BLaER1 treated with 17β-estradiol and CSF1 and Interleukin-3, amounts not matched to agents 10 nM and 100 nM (cell line): Measurements from ENCODE around the gene RHBDL3.

ENCODE experiments used
- H3K27ac ChIP-seq, 11 experiments: shearing (Covaris generic); formaldehyde crosslinking; 2 replicates each; pipeline ENCODE4 v1.8.1; 2022
- H3K27me3 ChIP-seq, 11 experiments: shearing (Covaris generic); formaldehyde crosslinking; 2 replicates each; pipeline ENCODE4 v1.8.1; 2022
- H3K36me3 ChIP-seq, 11 experiments: shearing (Covaris generic); formaldehyde crosslinking; 2 replicates each; pipeline ENCODE4 v1.8.1; 2022
- H3K4me1 ChIP-seq, 10 experiments: shearing (Covaris generic); formaldehyde crosslinking; 2 replicates each; pipeline ENCODE4 v1.8.1; 2022
- H3K4me2 ChIP-seq, 11 experiments: shearing (Covaris generic); formaldehyde crosslinking; 2 replicates each; pipeline ENCODE4 v1.8.1; 2022
- H3K4me3 ChIP-seq, 10 experiments: shearing (Covaris generic); formaldehyde crosslinking; 2 replicates each; pipeline ENCODE4 v1.8.1; 2022
- H3K9ac ChIP-seq, 11 experiments: shearing (Covaris generic); formaldehyde crosslinking; 2 replicates each; pipeline ENCODE4 v1.8.1; 2022
- H3K9me3 ChIP-seq, 11 experiments: shearing (Covaris generic); formaldehyde crosslinking; replicated peaks in 1 of 11; 2 replicates each; pipeline ENCODE4 v1.8.1; 2022
- H4K20me1 ChIP-seq, 11 experiments: shearing (Covaris generic); formaldehyde crosslinking; 2 replicates each; pipeline ENCODE4 v1.8.1; 2022
- Cebpa-rat ChIP-seq, 11 experiments: shearing (Covaris generic); IDR thresholded peaks; 2 replicates each; pipeline ENCODE4 v1.8.1; 2022

RHBDL3 gene

GRCh38 chr17:32265192-32265923 is at the start of gene RHBDL3:
Gene RHBDL3, plus strand, starts transcription at chr17:32265832. Its CDS starts 358 bp downstream, at chr17:32266190.
- Histone ChIP-seq H3K27me3 (peaks cover 86 to 96% (median 91%) of the 10 kb centered on the region in 11 experiments), H3K4me2 (peak within 1 kb of the TSS; percentile 94 to 100 (median 100)), H3K9ac (peak within 1 kb of the TSS; percentile 48 to 77 (median 64)), H3K4me1 (peaks cover 20 to 35% (median 27%) of the 10 kb centered on the region in 10 experiments), H3K4me3 (peak within 1 kb of the TSS; percentile 60 to 80 (median 69)), H3K9me3 (no peaks in the 10 kb centered on the region), H3K27ac (peak within 1 kb of the TSS in 2 of 11 experiments; percentile 6 to 13; a peak in 3 of 22 replicates), H3K36me3 (no peaks in the 10 kb centered on the region), H4K20me1 (peaks cover 0 to 43% (median 22%) of the 10 kb centered on the region in 11 experiments; a peak in 16 of 22 replicates)
- no peak for TF ChIP-seq Cebpa-rat (IDR thresholded peaks at IDR 0.05)

GRCh38 chr17:32222621-32223020 is 43.0 kb upstream of the RHBDL3 start:
- no peaks in the 10 kb centered on the region for H3K27me3 ChIP-seq

DNA sequence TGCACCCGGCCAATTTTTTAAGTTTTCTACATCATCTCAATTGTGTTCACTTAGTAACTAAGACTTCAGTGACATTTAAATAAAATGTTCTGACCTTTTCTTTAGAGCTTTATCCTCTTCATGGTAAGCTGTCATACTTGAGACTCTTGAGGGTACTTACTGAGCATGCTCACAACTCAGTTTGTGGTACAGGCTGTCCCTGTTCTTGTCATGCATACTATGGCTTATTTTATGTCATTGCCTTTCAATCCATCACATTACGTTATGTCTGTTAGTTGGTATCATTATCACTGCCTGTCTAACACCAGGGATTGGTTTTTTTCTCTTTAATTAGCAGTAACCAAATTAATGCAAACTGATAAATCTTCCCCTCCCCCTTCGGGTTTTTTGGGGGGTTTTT is 41.9 kb upstream of the RHBDL3 start:
- peaks cover 0 to 60% (median 0%) of the 10 kb centered on the region in 11 experiments; a peak in 5 of 22 replicates for H4K20me1 ChIP-seq
- no peaks in the 10 kb centered on the region for H3K9me3 ChIP-seq
- H3K4me2 ChIP-seq = no peak overlapping the region
- H3K27me3 ChIP-seq = no peaks in the 10 kb centered on the region
- H3K27ac ChIP-seq = no peak overlapping the region
- no peak overlapping the region for H3K4me3 ChIP-seq
- TF ChIP-seq Cebpa-rat (IDR thresholded peaks at IDR 0.05) = no peak
- H3K9ac ChIP-seq = no peak overlapping the region
- H3K4me1 ChIP-seq = no peaks in the 10 kb centered on the region
- peaks cover 4 to 98% (median 37%) of the 10 kb centered on the region in 11 experiments; a peak in 18 of 22 replicates for H3K36me3 ChIP-seq

More at GRCh38 chr17:32222621-32223020, 43.0 kb upstream of the RHBDL3 start:
- Histone ChIP-seq H3K9ac (no peak overlapping the region), H3K27ac (no peak overlapping the region), H3K36me3 (peaks cover 9 to 98% (median 48%) of the 10 kb centered on the region in 11 experiments; a peak in 21 of 22 replicates), H3K4me3 (no peak overlapping the region), H3K4me2 (no peak overlapping the region), H3K4me1 (no peaks in the 10 kb centered on the region), H4K20me1 (peaks cover 0 to 70% (median 0%) of the 10 kb centered on the region in 11 experiments; a peak in 5 of 22 replicates), H3K9me3 (no peaks in the 10 kb centered on the region)
- TF ChIP-seq Cebpa-rat (IDR thresholded peaks at IDR 0.05) = no peak

DNA sequence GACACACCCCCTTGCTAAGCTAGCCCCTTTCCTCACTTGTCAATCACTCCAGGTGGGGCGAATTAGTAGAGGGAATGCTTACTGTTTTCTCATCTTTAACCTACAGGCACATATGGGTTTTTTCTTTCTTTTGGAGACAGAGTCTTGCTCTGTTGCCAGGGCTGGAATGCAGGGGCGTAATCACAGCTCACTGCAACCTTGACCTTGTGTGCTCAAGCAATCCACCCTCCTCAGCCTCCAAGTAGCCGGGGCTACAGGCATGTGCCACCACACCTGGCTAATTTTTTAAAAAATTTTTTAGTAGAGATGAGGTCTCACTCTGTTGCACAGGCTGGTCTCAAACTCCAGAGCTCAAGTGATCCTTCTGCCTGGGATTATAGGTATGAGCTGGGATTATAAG is 38.7 kb upstream of the RHBDL3 start:
- no peaks in the 10 kb centered on the region for H3K9me3 ChIP-seq
- H3K27me3 ChIP-seq = no peaks in the 10 kb centered on the region
- TF ChIP-seq Cebpa-rat (IDR thresholded peaks at IDR 0.05) = no peak
- H3K27ac ChIP-seq = no peak overlapping the region
- no peak overlapping the region for H3K4me3 ChIP-seq
- H3K36me3 ChIP-seq = peaks cover 0 to 73% (median 24%) of the 10 kb centered on the region in 11 experiments; a peak in 16 of 22 replicates
- H4K20me1 ChIP-seq = peaks cover 0 to 36% (median 0%) of the 10 kb centered on the region in 11 experiments; a peak in 4 of 22 replicates
- H3K4me1 ChIP-seq = no peaks in the 10 kb centered on the region
- H3K4me2 ChIP-seq = no peak overlapping the region
- no peak overlapping the region for H3K9ac ChIP-seq

- Histone ChIP-seq H3K27ac (no peak overlapping the region), H3K9ac (no peak overlapping the region)
Observed at GRCh38 chr17:32227910-32228309, 37.7 kb upstream of the RHBDL3 start.

GRCh38 chr17:32235588-32235987 is 30.0 kb upstream of the RHBDL3 start:
- Histone ChIP-seq H3K27me3 (no peaks in the 10 kb centered on the region), H3K36me3 (no peaks in the 10 kb centered on the region), H3K9me3 (no peaks in the 10 kb centered on the region), H3K4me2 (no peak overlapping the region), H3K9ac (no peak overlapping the region), H4K20me1 (peaks cover 0 to 5% (median 0%) of the 10 kb centered on the region in 11 experiments; a peak in 1 of 22 replicates), H3K27ac (no peak overlapping the region), H3K4me3 (no peak overlapping the region), H3K4me1 (peaks cover 0 to 9% (median 0%) of the 10 kb centered on the region in 10 experiments; a peak in 3 of 20 replicates)
- no peak for TF ChIP-seq Cebpa-rat (IDR thresholded peaks at IDR 0.05)

More at GRCh38 chr17:32227910-32228309, 37.7 kb upstream of the RHBDL3 start:
- Histone ChIP-seq H3K27me3 (no peaks in the 10 kb centered on the region), H3K4me3 (no peak overlapping the region), H3K4me2 (no peak overlapping the region), H3K4me1 (no peaks in the 10 kb centered on the region), H3K9me3 (no peaks in the 10 kb centered on the region), H4K20me1 (peaks cover 0 to 28% (median 0%) of the 10 kb centered on the region in 11 experiments; a peak in 4 of 22 replicates), H3K36me3 (peaks cover 0 to 63% (median 22%) of the 10 kb centered on the region in 11 experiments; a peak in 16 of 22 replicates)
- no peak for TF ChIP-seq Cebpa-rat (IDR thresholded peaks at IDR 0.05)

GRCh38 chr17:32239456-32239855 is 26.2 kb upstream of the RHBDL3 start:
- no peaks in the 10 kb centered on the region for H3K27me3 ChIP-seq
- no peaks in the 10 kb centered on the region for H3K9me3 ChIP-seq

DNA sequence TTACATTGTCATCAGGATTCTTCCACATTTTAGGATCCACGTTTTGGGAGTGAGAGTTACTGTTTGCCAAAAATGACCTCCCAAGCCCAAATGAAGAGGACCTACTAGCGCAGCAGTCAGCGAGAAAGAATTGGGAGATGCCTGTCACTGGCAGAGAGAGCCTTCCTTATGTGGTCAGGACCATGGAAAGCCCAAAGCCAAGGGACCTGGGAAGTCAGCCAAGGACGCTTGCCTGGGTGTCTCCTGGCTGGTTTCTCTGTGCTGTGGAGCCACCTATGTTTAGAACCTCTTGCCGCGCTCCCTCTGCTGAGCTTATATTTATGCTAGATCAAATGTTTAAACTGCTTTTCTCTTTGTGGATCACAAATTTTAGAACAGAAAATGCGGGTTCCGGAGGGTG is 24.9 kb upstream of the RHBDL3 start:
- no peak for TF ChIP-seq Cebpa-rat (IDR thresholded peaks at IDR 0.05)
- no peaks in the 10 kb centered on the region for H3K9me3 ChIP-seq
- no peak overlapping the region for H3K9ac ChIP-seq
- no peaks in the 10 kb centered on the region for H4K20me1 ChIP-seq
- no peak overlapping the region for H3K4me2 ChIP-seq
- H3K36me3 ChIP-seq = peaks cover 0 to 9% (median 0%) of the 10 kb centered on the region in 11 experiments; a peak in 1 of 22 replicates
- H3K27me3 ChIP-seq = no peaks in the 10 kb centered on the region
- peaks cover 0 to 17% (median 0%) of the 10 kb centered on the region in 10 experiments; a peak in 3 of 20 replicates for H3K4me1 ChIP-seq
- no peak overlapping the region for H3K27ac ChIP-seq
- no peak overlapping the region for H3K4me3 ChIP-seq

More at GRCh38 chr17:32239456-32239855, 26.2 kb upstream of the RHBDL3 start:
- H3K9ac ChIP-seq = no peak overlapping the region
- no peaks in the 10 kb centered on the region for H4K20me1 ChIP-seq
- H3K4me3 ChIP-seq = no peak overlapping the region
- TF ChIP-seq Cebpa-rat (IDR thresholded peaks at IDR 0.05) = no peak
- peaks cover 0 to 9% (median 0%) of the 10 kb centered on the region in 11 experiments; a peak in 1 of 22 replicates for H3K36me3 ChIP-seq
- no peak overlapping the region for H3K4me2 ChIP-seq
- H3K4me1 ChIP-seq = peaks cover 0 to 17% (median 0%) of the 10 kb centered on the region in 10 experiments; a peak in 3 of 20 replicates
- H3K27ac ChIP-seq = no peak overlapping the region

- Histone ChIP-seq H3K4me3 (no peak overlapping the region), H3K9ac (no peak overlapping the region), H3K36me3 (peaks cover 0 to 9% (median 0%) of the 10 kb centered on the region in 11 experiments; a peak in 1 of 22 replicates), H3K9me3 (no peaks in the 10 kb centered on the region), H3K4me2 (no peak overlapping the region), H4K20me1 (no peaks in the 10 kb centered on the region), H3K27ac (no peak overlapping the region), H3K27me3 (no peaks in the 10 kb centered on the region), H3K4me1 (peaks cover 0 to 13% (median 0%) of the 10 kb centered on the region in 10 experiments; a peak in 3 of 20 replicates)
- no peak for TF ChIP-seq Cebpa-rat (IDR thresholded peaks at IDR 0.05)
Observed at GRCh38 chr17:32241640-32242039, 24.0 kb upstream of the RHBDL3 start.
